GM21737 (cell line): ENCODE results near the gene CYTL1.
"Not testable (repeated sequence)": the region's sequence is repeated elsewhere in the genome, so short reads cannot be mapped to it uniquely, and the experiment has no call there.

ENCODE experiments used
- ATAC-seq: cut with Tn5 transposase; IDR thresholded peaks from one replicate; pipeline ENCODE4 v1.9.1; 2021; ENCODE audit warnings: mild to moderate bottlenecking, moderate library complexity; ENCODE audit not compliant: unreplicated experiment

The CYTL1 gene

DNA sequence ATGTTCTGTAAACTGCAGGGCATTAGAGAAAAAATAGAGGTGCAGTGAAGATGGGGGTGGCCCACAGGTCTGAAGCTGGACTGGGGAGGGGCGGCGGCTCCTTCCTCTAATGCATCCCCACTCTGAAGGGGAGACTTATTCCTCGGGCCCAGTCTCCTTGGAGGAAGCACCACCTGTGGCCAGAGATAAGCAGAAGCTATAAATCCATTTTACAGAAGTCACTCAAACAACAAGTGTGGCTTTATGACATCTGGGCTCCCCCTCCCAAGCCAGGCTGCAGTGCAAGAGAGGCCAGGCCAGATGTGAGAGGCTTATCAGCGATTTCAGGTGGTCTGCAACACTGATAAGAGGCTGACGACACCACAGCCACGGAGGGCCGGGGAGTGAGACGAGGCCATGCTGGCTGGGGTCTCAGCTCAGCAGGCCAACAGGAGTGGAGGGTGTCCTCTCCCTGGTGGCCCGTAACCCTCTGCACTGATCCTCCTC lies 15.8 kb downstream of the CYTL1 start:
- ATAC-seq: no peak

DNA sequence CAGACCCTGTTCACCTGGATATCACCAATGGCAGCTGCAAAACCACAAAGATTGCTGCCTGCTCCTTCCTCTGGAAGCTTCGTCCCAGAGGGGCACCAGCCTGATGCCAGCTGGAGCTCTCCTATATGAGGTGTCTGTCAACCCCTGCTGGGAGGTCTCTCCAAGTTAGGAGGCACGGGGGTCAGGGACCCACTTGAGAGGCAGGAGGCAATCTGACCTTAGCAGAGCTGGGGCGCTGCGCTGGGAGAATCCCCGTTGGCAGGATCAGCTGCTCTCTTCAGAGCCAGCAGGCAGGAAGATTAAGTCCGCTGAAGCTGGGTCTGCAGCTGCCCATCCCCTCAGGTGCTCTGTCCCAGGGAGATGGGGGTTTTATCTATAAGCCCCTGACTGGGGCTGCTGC lies 17.6 kb downstream of the CYTL1 start:
- ATAC-seq: not testable (repeated sequence)

DNA sequence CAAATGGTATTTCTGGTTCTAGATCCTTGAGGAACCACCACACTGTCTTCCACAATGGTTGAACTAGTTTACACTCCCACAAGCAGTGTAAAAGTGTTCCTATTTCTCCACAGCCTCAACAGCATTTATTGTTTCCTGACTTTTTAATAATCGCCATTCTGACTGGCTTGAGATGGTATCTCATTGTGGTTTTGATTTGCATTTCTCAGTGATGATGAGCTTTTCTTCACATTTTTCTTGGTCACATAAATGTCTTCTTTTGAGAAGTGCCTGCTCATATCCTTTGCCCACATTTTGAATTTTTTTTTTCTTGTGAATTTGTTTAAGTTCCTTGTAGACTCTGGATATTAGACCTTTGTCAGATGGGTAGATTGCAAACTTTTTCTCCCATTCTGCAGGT lies 22.3 kb downstream of the CYTL1 start:
- ATAC-seq: not testable (repeated sequence)

DNA sequence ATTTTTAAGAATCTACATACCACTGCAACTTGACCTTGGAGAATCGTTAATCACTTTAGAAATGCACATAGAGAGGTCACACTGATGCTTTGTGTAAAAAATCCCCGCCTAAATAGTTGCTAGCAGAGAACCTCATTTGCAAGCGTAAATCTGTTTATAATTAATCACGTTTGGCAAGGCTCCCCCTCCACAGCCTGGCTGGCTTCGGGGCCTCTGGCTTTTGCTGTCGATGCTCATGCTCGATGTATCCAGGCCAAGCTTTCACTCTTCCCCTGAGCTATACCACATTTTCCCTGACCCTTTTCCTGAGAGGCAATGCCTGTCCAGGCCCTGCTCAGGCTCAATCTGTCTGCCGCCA lies 23.4 kb downstream of the CYTL1 start:
- no peak for ATAC-seq

DNA sequence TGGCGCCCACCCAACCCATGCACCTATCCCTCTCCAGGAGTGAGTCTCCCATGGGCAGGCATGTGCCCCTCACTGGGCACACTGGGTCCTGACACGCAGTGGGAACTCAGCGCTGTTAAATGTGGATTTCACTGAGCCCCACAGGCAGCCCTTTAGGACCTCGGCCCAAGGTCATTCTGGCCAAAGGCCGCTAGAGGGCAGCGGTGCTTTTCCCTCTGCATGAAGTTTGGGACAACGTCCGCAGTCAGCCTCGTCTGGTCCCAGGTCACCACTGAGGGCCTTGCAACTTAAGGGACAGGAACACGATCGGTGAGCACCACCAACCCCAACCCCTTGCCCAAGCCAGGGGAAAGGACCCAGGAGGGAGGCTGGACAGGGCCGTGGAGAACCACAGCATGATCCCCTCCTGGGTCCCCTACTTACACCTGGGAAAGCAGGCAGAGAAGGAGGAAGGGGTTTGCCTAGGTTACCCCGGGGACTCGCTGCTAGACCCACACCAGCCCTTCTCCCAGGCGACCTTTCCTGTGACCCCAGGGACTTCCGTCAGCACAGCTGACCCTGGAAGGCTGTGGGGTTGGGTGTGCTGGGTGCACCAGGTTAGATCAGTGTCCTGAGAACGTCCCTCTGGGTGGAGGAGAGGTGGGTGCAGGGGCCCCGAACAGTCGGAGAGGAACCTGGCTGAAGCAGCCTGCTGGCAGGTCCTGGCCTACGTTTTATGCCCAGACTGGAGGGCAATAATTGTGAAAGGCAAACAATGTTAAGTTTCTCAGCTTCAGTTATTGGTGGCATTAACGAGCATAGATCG lies 24.0 kb downstream of the CYTL1 start:
- peak; percentile 82 for ATAC-seq

DNA sequence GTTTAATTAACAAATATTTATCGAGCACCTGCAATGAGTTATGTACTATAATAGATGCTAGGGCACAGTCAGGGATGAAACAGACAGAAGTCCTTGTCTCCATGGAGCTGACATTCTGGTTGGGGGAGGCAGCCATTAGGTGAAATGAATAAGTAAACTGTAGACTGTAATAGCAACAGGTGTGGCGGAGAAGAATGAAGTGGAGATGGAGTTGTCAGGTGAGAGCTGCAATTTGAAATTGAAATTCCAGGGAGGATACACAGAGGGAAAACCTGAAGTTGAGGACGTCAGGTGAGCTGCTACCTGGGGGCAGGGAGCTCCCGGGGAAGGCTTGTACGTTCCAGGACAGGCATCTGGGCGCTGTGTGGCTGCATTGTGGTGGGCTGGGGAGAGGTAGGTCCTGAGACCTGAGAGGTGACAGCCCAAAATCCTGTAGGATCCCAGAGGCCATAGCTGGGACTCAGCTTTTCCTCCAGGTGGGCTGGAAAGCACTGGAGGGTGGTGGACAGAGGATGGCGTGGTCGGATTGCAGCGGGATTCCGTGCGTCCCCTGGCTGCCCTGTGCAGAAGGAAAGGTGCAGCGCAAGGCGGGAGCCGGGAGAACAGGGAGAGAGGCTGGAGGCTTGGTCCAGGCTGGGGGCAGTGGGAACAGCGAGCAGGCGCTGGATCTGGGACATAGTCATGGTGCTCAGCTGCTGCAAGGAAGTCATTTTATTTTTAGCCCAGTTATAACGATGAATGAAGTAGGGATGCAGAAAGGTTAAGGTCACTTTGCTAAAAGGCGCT lies 24.8 kb downstream of the CYTL1 start:
- no peak for ATAC-seq

DNA sequence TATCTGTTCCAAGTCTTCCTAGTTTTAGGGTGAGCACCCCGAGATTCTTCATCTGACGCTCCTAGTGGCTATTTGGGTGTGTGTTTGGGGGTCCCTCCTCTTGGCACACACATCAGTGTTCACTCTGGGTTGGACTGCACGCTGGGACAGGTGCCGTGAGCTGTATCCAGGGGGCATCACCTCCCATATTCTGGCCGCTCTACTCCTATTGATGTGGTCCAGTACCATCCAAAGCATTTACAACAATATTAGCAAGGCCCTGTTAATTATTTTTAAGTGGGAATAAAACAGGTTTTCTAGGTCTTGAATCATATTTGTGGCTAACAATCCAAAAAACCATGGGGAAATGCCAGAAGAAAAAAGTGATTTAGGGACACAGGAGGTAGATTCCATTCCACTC lies 26.4 kb downstream of the CYTL1 start:
- no peak for ATAC-seq

DNA sequence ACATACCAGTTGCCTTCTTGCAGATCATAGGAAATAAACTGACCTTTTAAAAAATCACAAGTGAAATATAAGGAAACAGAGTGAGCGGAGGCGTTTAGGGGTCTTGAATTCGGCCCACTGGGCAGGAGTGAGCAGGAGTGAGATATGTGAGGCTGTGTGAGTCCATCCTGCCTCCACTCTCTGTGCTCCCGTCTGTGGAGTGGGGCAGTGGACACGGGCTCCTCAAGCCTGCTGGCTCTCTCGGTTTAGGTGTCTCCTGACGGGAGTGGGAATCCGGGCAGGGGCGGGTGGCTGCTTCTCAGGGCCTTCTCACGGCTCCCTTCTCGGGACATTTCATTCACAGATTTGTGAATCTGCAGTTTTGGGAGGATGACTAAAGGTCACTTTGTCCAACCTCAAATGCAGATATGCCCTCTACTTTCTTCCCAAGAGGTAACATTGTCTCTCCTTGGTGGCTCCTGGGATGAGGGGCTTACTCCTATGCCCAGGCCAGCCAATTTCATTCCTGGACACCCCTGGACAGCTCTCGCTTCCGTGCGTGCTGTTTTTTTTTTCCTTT lies 27.6 kb downstream of the CYTL1 start:
- ATAC-seq: no peak

DNA sequence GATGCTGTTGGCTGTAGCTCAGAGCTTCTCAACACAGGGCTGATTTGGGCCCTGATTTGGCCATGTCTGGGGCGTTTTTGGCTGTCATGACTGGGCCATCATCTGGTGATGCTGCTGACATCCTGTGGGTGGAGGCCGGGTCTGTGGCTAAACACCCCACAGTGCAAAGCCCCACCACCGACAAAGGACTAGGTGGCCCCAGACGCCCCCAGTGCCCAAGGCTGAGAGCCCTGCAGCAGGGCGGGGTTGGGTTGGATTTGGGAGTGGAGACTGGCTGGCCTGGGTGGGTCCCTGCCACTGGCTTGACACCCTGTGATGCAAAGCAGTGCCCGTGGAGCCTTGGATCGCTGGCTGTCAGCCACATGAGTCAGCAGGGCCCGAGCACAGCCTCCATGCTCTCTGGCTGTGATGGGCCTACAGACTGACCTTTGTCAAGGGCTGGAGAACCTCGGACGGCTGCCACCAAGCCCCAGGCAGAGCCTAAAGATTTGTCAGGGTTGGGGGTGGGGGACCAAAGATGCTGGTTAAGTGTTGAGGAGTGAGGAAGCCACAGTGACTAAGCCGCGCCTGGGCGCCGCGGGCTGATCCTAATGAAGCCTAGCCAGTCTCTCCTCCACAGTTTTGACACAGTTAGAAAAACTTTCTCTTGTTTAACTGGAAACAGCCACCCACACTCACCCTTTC lies 28.3 kb downstream of the CYTL1 start:
- ATAC-seq: no peak

DNA sequence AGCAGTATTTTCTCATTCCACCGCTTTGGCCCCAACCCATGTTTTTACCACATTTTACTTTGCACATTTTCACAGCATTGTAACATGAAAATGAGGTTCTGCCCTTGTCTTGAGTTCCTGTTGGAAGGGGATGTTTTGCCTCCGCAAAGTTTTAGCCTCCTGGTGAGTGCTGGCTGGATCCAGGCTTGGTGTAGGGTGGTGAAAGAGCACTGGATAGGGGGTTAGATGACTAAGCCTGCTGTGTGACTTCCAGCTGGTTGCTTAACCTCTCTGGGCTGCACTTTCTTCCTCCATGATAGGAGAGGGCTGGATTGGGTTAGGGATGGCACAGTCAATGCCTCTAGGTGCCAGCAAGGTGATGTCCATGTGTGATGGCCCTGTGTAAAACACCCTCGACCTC lies 28.9 kb downstream of the CYTL1 start:
- ATAC-seq: no peak

DNA sequence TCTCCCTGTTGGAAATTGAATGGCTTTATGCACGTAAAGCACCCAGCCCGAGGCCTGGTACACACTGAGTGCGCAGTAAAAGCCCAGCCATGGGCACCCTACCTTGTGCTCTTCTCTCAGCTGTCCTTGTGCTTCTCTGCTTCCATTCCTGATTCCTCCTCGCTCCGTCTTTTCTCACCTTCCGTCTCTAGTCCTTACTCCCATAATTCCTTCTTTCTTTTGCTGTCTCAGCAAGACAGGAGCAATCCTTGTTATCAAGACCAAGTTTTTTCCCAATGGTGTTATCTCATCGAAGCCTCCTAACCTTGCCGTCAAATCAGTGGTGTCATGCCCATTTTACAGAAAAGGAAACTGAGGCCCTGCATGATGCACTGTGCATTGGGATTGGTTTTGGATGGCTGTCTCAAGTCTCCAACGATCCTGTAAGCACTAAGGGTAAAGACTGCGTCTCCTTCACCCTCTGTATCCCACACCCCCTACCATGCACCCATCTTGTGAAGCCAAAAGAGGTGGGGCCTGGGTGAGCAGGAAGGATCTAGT lies 30.1 kb downstream of the CYTL1 start:
- ATAC-seq: no peak

DNA sequence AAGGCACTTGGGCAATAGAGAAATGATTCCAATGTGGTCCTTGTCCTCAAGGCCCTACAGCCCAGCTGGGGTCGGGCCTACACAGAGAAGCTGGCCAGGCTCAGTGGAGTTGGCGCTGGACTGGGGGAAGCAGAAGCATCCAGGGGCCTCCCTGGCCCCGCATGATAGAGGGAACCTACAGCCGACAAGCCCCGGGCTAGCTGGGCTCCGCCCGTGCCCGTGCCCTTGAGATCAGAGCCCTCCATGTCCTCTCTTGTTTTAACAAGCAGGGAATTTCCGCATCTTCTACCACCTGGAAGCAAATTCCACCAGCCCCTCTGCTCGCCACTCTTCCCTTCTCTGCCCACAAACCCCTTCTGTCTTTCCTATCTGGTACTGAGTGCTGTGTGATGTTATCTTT lies 31.6 kb downstream of the CYTL1 start:
- ATAC-seq: no peak

DNA sequence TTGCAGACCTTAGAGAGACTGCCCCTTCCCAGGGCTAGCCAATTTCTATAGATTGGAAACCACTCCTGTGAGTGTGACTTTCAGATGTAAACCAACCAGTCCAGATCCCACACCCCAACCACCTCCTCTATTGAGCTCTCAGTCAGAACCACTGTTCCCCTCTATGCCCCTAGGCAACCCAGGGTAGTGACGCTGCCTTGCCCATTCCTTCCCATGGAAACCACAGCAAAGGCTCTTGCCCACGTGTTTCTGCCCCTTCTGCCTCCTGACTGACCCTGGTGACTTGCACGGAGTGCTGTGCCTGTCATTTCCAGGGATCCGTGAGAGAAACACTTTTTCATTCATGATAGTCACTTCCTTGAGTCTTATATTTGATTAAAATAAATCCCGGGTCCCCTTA lies 32.4 kb downstream of the CYTL1 start:
- no peak for ATAC-seq

DNA sequence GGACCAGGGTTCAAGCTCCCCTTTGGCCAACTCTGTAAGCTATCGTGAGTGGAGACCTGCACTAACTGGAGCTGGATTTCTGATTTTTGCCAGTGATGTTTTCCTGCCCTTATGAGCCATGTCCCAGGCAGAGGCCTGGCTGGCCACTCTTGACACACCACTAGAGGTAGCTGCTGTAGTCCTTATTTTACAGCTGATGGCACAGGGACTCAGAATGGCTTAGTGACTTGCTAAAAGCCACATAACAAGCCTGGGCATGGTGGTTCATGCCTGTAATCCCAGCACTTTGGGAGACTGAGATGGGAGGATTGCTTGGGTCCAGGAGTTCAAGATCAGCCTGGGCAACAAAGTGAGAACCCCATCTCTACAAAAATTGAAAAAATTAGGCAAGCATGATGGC lies 33.4 kb downstream of the CYTL1 start:
- ATAC-seq: no peak

DNA sequence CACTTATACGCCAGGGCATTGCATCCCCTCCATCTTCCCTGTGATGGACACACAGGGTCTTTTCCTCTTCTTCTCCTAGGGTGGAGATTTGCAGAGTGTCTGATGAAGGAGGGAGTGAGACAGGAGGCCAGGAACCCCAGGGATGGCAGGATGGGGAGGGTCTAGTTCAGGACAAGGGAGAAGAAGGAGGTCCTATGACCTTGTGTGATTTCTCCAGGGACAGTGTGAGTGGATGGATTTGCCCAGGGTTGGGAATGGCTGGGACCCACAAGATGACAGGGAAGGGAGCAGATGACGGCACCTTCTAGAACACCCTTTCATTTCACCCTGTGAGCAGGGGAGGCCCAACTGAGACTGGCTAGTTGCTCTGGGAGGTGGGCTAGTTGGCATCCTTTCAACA lies 34.2 kb downstream of the CYTL1 start:
- no peak for ATAC-seq

DNA sequence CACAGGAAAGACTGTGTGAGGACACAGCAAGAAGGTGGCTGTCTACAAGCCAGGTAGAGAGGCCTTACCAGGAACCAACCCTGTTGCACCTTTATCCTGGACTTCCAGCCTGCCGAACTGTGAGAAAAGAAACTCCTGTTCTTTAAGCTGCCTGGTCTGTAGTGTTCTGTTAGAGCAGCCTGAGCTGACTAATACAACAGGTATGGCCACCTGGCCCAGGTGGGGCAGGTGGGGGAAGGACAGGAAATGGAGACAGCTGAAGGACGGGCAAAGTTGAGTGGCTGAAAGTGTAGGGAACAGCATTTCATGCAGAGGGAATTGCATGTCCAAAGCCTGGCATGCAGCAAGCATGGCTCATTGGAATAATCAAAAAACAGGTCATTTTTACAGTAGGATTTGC lies 35.1 kb downstream of the CYTL1 start:
- no peak for ATAC-seq

DNA sequence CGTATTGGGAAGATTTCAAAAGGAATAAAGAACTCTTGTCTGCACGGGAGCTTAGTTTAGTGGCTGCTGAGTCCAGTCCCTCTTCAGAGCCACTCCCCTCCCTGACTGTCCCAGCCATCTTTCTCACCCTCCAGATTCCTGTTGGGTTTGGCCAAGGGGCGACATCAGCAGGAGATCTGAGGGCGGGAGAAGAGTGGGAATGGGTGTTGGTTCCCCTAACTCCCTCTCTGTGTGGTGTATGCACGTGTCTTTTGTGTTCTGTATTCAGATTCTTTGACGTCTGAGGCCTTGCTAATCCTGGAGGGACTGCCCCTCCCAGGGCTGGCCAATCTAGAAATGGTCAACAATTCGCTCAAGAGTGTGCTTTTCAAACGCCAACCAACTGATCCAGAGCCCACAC lies 37.4 kb downstream of the CYTL1 start:
- no peak for ATAC-seq

DNA sequence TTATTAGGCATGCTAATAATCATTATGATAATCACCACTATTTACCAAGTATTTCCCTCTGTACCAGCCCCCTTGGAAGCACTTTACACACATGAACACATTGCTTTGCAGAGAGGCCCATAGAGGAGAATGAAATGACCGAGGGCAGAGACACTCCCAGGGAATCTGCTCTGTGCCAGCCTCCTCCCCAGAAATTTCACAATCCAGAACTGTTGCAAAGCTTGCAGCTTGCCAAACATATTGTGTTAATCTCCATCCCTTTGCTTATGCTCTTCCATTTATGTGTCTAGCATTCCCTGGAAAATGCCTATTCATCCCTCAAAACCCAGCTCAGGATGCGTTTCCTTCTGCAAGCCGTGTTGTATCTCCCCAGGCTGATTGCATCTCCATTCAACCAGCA lies 37.8 kb downstream of the CYTL1 start:
- no peak for ATAC-seq

DNA sequence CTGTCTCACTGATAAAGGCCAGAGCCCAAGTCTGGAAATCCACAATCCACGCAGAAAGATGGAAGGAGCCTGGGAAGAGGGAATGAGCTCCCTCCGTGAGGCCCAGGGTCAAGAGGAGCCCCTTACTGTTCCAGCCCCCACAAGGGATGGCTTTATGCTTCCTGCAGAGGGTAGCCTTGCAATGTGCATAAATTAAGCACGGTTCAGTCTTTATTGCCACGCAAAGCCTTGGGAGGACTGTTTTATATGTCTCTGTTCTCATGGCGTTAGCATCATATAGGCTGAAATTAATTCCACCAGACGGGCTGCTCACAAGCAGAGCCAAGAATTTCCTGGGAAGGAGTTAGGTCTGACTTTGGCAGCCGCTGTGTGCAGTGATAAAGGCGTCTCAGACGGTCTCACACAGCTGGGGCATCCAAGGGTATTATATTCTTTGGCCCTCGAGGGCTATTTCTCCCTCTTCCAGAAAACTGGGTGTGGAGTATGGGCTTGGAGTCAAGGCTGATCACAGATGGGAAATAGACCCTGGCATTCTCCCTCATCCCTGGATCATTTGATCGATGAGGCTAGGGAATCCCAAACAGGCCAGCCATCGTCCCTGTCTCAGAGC lies 38.5 kb downstream of the CYTL1 start:
- ATAC-seq: no peak

DNA sequence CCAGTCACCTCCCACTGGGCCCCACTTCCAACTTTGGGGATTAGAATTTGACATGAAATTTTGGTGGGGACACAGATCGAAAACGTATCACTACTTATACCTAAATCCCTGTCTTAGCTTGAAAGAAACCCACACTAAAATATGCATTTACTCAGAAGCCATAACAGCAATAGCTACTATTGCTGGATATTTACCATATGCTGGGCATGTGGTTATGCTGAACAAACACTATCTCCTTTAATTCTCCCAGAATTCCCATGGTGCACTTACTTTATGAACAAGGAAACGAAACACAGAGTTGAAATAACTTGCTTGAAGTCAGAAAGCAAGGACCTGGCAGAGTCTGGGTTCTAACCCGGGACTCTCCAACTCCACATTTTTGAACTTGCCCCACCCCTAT lies 39.3 kb downstream of the CYTL1 start:
- ATAC-seq: no peak

DNA sequence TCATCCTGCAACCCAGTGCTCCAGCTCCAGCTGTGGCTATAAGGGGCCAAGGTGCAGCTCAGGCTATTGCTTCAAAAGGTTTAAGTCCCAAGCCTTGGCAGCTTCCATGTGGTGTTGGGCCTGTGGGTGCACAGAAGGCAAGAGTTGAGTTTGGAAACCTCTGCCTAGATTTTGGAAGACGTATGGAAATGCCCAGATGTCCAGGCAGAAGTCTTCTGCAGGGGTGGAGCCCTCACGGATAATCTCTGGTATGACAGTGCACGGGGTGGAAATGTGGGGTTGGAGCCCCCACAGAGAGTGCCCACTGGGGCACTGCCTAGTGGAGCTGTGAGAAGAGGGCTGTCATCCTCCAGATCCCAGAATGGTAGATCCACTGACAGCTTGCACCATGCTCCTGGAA lies 44.5 kb downstream of the CYTL1 start:
- no peak for ATAC-seq
